Trophoblast cell (in vitro differentiated cells and primary cell): Measurements from ENCODE around the gene RBP5.

Experiments used
- DNase-seq, 2 donors: peaks; one replicate each; pipeline ENCODE4 v3.0.0-alpha.2; 2016
- H2AFZ ChIP-seq: 2 replicates; pipeline ENCODE4 v1.6.1; 2013; ENCODE audit warnings: low read length, moderate library complexity, mild to moderate bottlenecking; ENCODE audit not compliant: insufficient read depth, poor library complexity
- H2AK5ac ChIP-seq: 2 replicates; pipeline ENCODE4 v1.6.1; 2013; ENCODE audit warnings: mild to moderate bottlenecking, low read length
- H2BK120ac ChIP-seq: 2 replicates; pipeline ENCODE4 v1.6.1; 2013; ENCODE audit warnings: low read length, mild to moderate bottlenecking, moderate library complexity; ENCODE audit not compliant: insufficient read depth, poor library complexity
- H2BK12ac ChIP-seq: 2 replicates; pipeline ENCODE4 v1.6.1; 2013; ENCODE audit warnings: mild to moderate bottlenecking, low read length, moderate library complexity
- H2BK5ac ChIP-seq: 2 replicates; pipeline ENCODE4 v1.6.1; 2013; ENCODE audit warnings: low read length, low read depth, moderate library complexity, mild to moderate bottlenecking; ENCODE audit not compliant: poor library complexity
- H3K14ac ChIP-seq: 2 replicates; pipeline ENCODE4 v1.6.1; 2013; ENCODE audit warnings: mild to moderate bottlenecking, low read length
- H3K18ac ChIP-seq: 2 replicates; pipeline ENCODE4 v1.6.1; 2013; ENCODE audit warnings: mild to moderate bottlenecking, low read length
- H3K23ac ChIP-seq: 2 replicates; pipeline ENCODE4 v1.6.1; 2013; ENCODE audit warnings: low read length
- H3K27ac ChIP-seq: 2 replicates; pipeline ENCODE4 v1.5.1; 2013; ENCODE audit warnings: low read depth, mild to moderate bottlenecking, inconsistent platforms, low read length, moderate library complexity
- H3K27me3 ChIP-seq: 2 replicates; pipeline ENCODE4 v1.6.1; 2013; ENCODE audit warnings: inconsistent platforms, mild to moderate bottlenecking, low read length, moderate library complexity; ENCODE audit not compliant: insufficient read depth
- H3K36me3 ChIP-seq, 2 experiments: 1 replicate in 1 of 2; 2 replicates in 1 of 2; pipeline ENCODE4 v1.6.1; 2013; ENCODE audit warnings: low read length in 2 of 2, mild to moderate bottlenecking in 2 of 2, moderate library complexity in 1 of 2; ENCODE audit not compliant: insufficient read depth in 2 of 2, control insufficient read depth in 1 of 2
- H3K4ac ChIP-seq: 2 replicates; pipeline ENCODE4 v1.6.1; 2013; ENCODE audit warnings: low read depth, mild to moderate bottlenecking, low read length, moderate library complexity
- H3K4me1 ChIP-seq, 2 experiments: 1 replicate in 1 of 2; 2 replicates in 1 of 2; pipeline ENCODE4 v1.6.1; 2013; ENCODE audit warnings: low read length in 2 of 2, mild to moderate bottlenecking in 2 of 2, moderate library complexity in 1 of 2; ENCODE audit not compliant: insufficient read depth in 2 of 2, control insufficient read depth in 1 of 2
- H3K4me2 ChIP-seq: 2 replicates; pipeline ENCODE4 v1.6.1; 2013; ENCODE audit warnings: inconsistent platforms, mild to moderate bottlenecking, low read length, moderate library complexity
- H3K4me3 ChIP-seq: 2 replicates; pipeline ENCODE4 v1.5.1; 2013; ENCODE audit warnings: mild to moderate bottlenecking, low read depth, low read length, inconsistent platforms
- H3K79me1 ChIP-seq: one replicate; pipeline ENCODE4 v1.6.1; 2013; ENCODE audit warnings: low read length
- H3K79me2 ChIP-seq: 2 replicates; pipeline ENCODE4 v1.6.1; 2013; ENCODE audit warnings: low read length, mild to moderate bottlenecking; ENCODE audit not compliant: control insufficient read depth, insufficient read depth, poor library complexity
- H3K9ac ChIP-seq: 2 replicates; pipeline ENCODE4 v1.6.1; 2013; ENCODE audit warnings: mild to moderate bottlenecking, low read length
- H3K9me3 ChIP-seq: 2 replicates; pipeline ENCODE4 v1.6.1; 2013; ENCODE audit warnings: low read depth, mild to moderate bottlenecking, control low read depth, inconsistent platforms, low read length; ENCODE audit not compliant: insufficient read depth
- H4K12ac ChIP-seq: 2 replicates; pipeline ENCODE4 v1.6.1; 2013; ENCODE audit warnings: low read depth, mild to moderate bottlenecking, low read length, moderate library complexity
- H4K8ac ChIP-seq: 2 replicates; pipeline ENCODE4 v1.6.1; 2013; ENCODE audit warnings: low read depth, mild to moderate bottlenecking, low read length, moderate library complexity
- H4K91ac ChIP-seq: one replicate; pipeline ENCODE4 v1.6.1; 2013; ENCODE audit warnings: low read depth, mild to moderate bottlenecking, low read length, moderate library complexity
- WGBS: extraction: QIAGEN DNeasy Blood & Tissue Kit; methylation state at CpG from one replicate; pipeline ENCODE4 v1.1.7; 2013; ENCODE audit warnings: missing lambda C conversion rate; ENCODE audit not compliant: insufficient read length, insufficient coverage; ENCODE audit errors: extremely low coverage; 5-methylcytosine and 5-hydroxymethylcytosine counted together

Gene RBP5

DNA sequence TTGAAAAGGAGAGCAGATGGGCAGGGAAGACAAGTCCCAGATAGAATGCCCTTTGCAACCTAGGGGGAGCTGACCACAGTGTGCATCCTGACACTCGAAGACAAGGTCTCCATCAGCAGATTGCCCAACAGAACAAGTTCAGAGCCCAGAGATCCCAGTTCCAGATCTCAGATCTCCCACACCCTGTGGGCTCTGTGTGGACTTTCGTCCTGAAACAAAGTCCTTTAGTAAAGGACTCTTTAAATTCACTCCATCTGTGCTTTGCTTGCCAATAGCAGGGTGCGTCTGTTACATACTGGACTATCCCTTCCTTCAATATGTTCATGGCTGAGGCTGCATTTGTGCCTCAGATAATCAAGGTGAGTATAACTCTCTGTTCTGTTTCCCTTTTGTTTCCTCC lies 11.0 kb downstream of the RBP5 start:
- no peaks in the 10 kb centered on the region for H3K27me3 ChIP-seq
- no peak overlapping the region for H4K8ac ChIP-seq
- H2BK120ac ChIP-seq: no peak overlapping the region
- no peak overlapping the region for H3K27ac ChIP-seq
- no peak overlapping the region for H2BK12ac ChIP-seq
- H3K36me3 ChIP-seq: peaks cover 5 to 10% of the 10 kb centered on the region in 2 experiments
- H3K4ac ChIP-seq: no peak overlapping the region
- H2AFZ ChIP-seq: no peak overlapping the region
- no peak overlapping the region for H3K4me3 ChIP-seq
- no peak overlapping the region for H3K9ac ChIP-seq
- no peaks in the 10 kb centered on the region for H3K79me2 ChIP-seq
- H3K14ac ChIP-seq: no peak overlapping the region
- no CpG with 5 or more reads among the region's 3 CpGs for WGBS
- no peak overlapping the region for H3K23ac ChIP-seq
- no peak overlapping the region for H3K18ac ChIP-seq
- H3K79me1 ChIP-seq: no peaks in the 10 kb centered on the region
- H2BK5ac ChIP-seq: no peak overlapping the region
- no peaks in the 10 kb centered on the region for H3K4me1 ChIP-seq
- H3K9me3 ChIP-seq: peaks cover 4% of the 10 kb centered on the region
- H4K91ac ChIP-seq: no peak overlapping the region
- H3K4me2 ChIP-seq: no peak overlapping the region
- no peak overlapping the region for H2AK5ac ChIP-seq
- H4K12ac ChIP-seq: no peak overlapping the region
- no peak for DNase-seq

DNA sequence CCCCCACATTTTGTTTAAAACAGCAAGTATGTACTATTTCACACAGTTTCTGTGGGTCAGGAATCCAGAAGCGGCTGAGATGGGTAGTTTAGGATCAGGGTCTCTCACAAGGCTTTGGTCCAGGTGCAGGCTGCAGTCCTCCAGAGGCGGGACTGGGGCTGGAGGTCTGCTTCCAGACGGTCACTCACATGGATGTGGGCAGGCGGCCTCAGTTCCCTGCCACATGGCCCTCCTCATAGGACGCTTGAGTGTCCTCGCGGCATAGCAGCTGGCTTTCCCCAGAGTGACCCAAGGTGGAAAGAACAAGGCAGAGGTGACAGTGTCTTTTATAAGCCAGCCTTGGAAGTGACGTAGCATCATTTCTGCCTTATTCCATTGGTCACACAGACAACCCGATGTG lies 11.8 kb downstream of the RBP5 start:
- no peak overlapping the region for H3K9ac ChIP-seq
- no peaks in the 10 kb centered on the region for H3K79me2 ChIP-seq
- no peak overlapping the region for H4K91ac ChIP-seq
- H3K4me2 ChIP-seq: no peak overlapping the region
- H3K18ac ChIP-seq: no peak overlapping the region
- H3K27ac ChIP-seq: no peak overlapping the region
- DNase-seq: no peak
- H2BK120ac ChIP-seq: no peak overlapping the region
- H3K9me3 ChIP-seq: peaks cover 2% of the 10 kb centered on the region
- H4K8ac ChIP-seq: no peak overlapping the region
- H3K14ac ChIP-seq: no peak overlapping the region
- H2AK5ac ChIP-seq: no peak overlapping the region
- H4K12ac ChIP-seq: no peak overlapping the region
- WGBS: no CpG with 5 or more reads among the region's 9 CpGs
- H3K79me1 ChIP-seq: no peaks in the 10 kb centered on the region
- H3K23ac ChIP-seq: no peak overlapping the region
- H3K27me3 ChIP-seq: no peaks in the 10 kb centered on the region
- H2BK12ac ChIP-seq: no peak overlapping the region
- H3K36me3 ChIP-seq: peaks cover 5 to 10% of the 10 kb centered on the region in 2 experiments
- H2AFZ ChIP-seq: no peak overlapping the region
- no peak overlapping the region for H3K4ac ChIP-seq
- H3K4me1 ChIP-seq: no peaks in the 10 kb centered on the region
- H2BK5ac ChIP-seq: no peak overlapping the region
- H3K4me3 ChIP-seq: no peak overlapping the region

DNA sequence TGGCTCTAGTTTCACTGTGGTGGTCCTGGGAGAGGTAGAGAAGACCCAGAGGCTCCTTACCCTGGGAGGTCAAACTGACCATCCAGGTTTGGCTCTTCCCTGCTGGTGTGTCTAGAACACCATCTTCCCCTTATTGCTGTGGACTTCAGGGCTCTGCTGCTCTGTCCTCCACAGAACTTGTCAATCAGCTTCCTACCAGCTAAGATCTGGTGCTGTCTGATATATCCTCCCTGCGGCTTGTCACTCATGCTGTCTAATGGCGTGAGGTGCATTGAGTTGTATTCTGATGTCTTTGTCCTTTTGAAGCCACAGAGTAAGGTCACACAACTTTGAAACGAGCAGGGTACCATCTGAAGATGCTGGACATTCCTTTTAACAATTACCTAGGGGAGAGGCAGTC lies 12.5 kb downstream of the RBP5 start:
- Histone ChIP-seq H4K8ac (no peak overlapping the region), H2AFZ (no peak overlapping the region), H3K79me1 (no peaks in the 10 kb centered on the region), H3K4ac (no peak overlapping the region), H3K4me1 (no peaks in the 10 kb centered on the region), H3K27me3 (no peaks in the 10 kb centered on the region), H4K91ac (no peak overlapping the region), H3K18ac (no peak overlapping the region), H3K9me3 (peaks cover 2% of the 10 kb centered on the region), H4K12ac (no peak overlapping the region), H3K27ac (no peak overlapping the region), H3K36me3 (peaks cover 5 to 10% of the 10 kb centered on the region in 2 experiments), H2BK120ac (no peak overlapping the region), H3K4me3 (no peak overlapping the region), H2BK5ac (no peak overlapping the region), H3K4me2 (no peak overlapping the region), H2AK5ac (no peak overlapping the region), H3K9ac (no peak overlapping the region), H3K79me2 (no peaks in the 10 kb centered on the region), H3K23ac (no peak overlapping the region), H3K14ac (no peak overlapping the region), H2BK12ac (no peak overlapping the region)
- no peak for DNase-seq
- WGBS: no CpG with 5 or more reads among the region's 3 CpGs

DNA sequence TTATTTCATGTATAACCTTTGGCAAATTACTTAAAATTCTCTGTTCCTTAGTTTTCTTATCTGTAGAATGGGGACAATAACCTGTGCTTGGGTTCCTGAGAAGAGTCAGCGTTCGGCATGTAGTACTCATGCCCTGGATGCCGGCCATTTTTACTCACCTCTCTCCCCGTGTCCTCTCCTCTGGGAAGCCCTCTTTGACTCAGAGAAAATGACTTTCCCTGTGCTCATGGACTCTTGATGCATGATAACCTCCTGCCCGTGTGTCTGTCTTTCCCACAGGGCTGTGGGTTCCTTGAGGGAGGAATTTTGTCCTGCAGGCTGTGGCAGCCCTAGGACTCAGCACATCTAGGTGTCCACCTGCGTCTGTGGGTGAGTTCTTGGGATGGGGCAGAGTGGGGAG lies 13.8 kb downstream of the RBP5 start:
- Histone ChIP-seq H2BK120ac (no peak overlapping the region), H3K79me2 (no peaks in the 10 kb centered on the region), H2BK5ac (no peak overlapping the region), H3K4me3 (no peak overlapping the region), H3K36me3 (peaks cover 5 to 10% of the 10 kb centered on the region in 2 experiments), H2AFZ (no peak overlapping the region), H4K91ac (no peak overlapping the region), H4K12ac (no peak overlapping the region), H3K4me2 (no peak overlapping the region), H3K9ac (no peak overlapping the region), H3K4me1 (no peaks in the 10 kb centered on the region), H3K27ac (no peak overlapping the region), H3K23ac (no peak overlapping the region), H3K14ac (no peak overlapping the region), H3K79me1 (no peaks in the 10 kb centered on the region), H3K18ac (no peak overlapping the region), H3K9me3 (no peaks in the 10 kb centered on the region), H3K27me3 (no peaks in the 10 kb centered on the region), H2AK5ac (no peak overlapping the region), H4K8ac (no peak overlapping the region), H3K4ac (no peak overlapping the region), H2BK12ac (no peak overlapping the region)
- peak; percentile 91 to 94 for DNase-seq
- no CpG with 5 or more reads among the region's 6 CpGs for WGBS
